ENCODE data around the gene DNAH1. TPM values are rescaled to one million over a fixed set of nuclear protein-coding genes. Genes with fewer than 3 reads are reported as not detected.

Gene DNAH1
- total and polyA plus RNA-seq, 2 donors, result 3.3 to 9.0 TPM

DNA sequence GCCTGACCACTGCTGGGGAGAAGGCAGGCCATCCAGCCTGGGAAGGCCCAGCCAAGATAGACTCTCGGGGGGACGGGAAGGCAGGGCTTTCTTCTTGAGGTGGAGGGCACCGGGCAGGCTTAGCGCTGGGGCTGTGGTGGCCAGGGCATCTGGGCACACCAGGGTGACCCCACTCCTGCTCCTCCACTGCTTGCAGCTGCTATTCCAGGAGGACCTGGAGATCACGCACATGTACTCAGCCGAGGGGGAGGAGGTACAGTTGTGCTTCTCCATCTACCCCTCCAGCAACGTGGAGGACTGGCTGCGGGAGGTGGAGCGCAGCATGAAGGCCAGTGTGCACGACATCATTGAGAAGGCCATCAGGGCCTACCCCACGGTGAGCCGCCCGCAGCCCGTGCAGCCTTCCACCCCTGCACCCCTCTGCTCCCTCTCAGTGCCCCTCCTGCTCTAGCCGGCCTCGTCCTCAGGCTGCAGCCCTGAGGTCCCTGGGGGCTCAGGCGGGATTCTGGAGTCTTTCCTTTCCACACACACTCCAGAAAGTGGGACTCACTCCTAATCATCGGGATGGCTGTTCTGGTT, 42.3 kb downstream of the DNAH1 start:
- no peak overlapping the region for H3K4me3 ChIP-seq (ENCODE audit: low read length in 2 of 2)
- no peaks in the 10 kb centered on the region for H3K9me3 ChIP-seq (ENCODE audit: control insufficient read depth in 2 of 2, insufficient read depth in 1 of 2, low read length in 1 of 2)
- DNase-seq (ENCODE audit: low read depth in 6 of 9, low spot score in 9 of 9), result no peak
- WGBS, result 97% methylated on average over 18 of the region's 18 CpGs
- peak overlapping the region; percentile 62 to 84 for H3K27ac ChIP-seq (ENCODE audit: low read depth in 1 of 2, low read length in 1 of 2)
- H3K36me3 ChIP-seq (ENCODE audit: control insufficient read depth in 2 of 2, insufficient read depth in 2 of 2, low read length in 1 of 2), result peaks cover 15 to 53% of the 10 kb centered on the region in 2 donors
- H3K4me1 ChIP-seq (ENCODE audit: control insufficient read depth in 2 of 2, insufficient read depth in 2 of 2, low read length in 2 of 2), result peaks cover 12 to 31% of the 10 kb centered on the region in 2 donors
- H3K27me3 ChIP-seq (ENCODE audit: control insufficient read depth in 2 of 2, insufficient read depth in 1 of 2, low read length in 1 of 2), result no peaks in the 10 kb centered on the region

DNA sequence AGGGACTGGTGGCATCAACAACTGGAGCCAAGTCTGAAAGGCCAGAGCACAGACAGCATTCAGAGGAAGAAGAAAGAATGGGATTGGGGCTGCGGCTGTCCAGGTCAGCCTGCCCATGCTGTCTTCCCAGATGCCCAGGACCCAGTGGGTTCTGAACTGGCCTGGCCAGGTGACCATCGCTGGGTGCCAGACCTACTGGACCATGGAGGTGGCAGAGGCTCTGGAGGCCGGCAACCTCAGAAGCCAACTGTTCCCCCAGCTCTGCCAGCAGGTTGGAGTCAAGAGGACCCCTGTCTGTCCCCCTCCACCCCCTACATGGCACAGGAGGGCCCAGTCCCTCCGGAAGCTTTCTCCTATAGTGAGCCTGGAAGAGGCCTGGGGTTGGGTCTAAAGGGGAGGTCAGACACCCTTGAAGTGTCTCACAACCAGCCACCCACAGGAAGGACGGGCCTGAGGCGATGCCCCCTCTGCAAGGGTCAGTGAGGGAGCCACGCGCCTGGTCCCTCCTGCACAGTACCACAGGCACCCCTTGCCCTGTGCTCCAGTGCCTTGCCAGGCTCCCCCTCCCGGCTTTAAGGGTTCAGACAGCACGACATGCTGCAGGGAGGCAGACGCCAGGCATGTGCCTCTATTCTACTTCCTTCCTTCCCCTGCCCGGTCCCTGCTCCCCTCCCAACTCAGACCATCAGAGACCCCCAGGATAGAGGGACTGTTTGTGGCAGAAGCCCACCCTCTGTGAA, 43.2 kb downstream of the DNAH1 start:
- Histone ChIP-seq H3K4me1 (ENCODE audit: control insufficient read depth in 2 of 2, insufficient read depth in 2 of 2, low read length in 2 of 2) (peaks cover 12 to 31% of the 10 kb centered on the region in 2 donors), H3K36me3 (ENCODE audit: control insufficient read depth in 2 of 2, insufficient read depth in 2 of 2, low read length in 1 of 2) (peaks cover 15 to 54% of the 10 kb centered on the region in 2 donors)

DNA sequence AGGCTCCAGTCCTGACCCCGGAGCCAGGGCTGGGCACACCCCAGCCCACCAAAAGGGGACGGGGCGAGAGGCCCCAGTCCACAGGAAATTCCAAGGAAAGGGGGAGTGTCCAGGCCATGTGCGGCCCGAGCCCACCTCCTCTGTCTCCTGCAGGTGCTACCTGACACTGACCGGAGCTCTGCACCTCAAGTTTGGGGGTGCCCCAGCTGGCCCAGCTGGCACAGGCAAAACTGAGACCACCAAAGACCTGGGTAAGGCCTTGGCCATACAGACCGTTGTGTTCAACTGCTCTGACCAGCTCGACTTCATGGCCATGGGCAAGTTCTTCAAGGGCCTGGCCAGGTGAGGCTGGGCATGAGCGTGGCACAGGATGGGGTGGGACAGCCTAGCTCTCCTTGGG, 44.9 kb downstream of the DNAH1 start:
- H3K9me3 ChIP-seq (ENCODE audit: control insufficient read depth in 2 of 2, insufficient read depth in 1 of 2, low read length in 1 of 2), result no peaks in the 10 kb centered on the region
- no peaks in the 10 kb centered on the region for H3K27me3 ChIP-seq (ENCODE audit: control insufficient read depth in 2 of 2, insufficient read depth in 1 of 2, low read length in 1 of 2)
- DNase-seq (ENCODE audit: low read depth in 6 of 9, low spot score in 9 of 9), result no peak
- WGBS, result 96% methylated on average over 9 of the region's 9 CpGs
- peaks cover 17 to 57% of the 10 kb centered on the region in 2 donors for H3K36me3 ChIP-seq (ENCODE audit: control insufficient read depth in 2 of 2, insufficient read depth in 2 of 2, low read length in 1 of 2)
- peaks cover 12 to 18% of the 10 kb centered on the region in 2 donors for H3K4me1 ChIP-seq (ENCODE audit: control insufficient read depth in 2 of 2, insufficient read depth in 2 of 2, low read length in 2 of 2)
- no peak overlapping the region for H3K4me3 ChIP-seq (ENCODE audit: low read length in 2 of 2)
- no peak overlapping the region for H3K27ac ChIP-seq (ENCODE audit: low read depth in 1 of 2, low read length in 1 of 2)

More for the DNA sequence above, 43.2 kb downstream of the DNAH1 start:
- 97% methylated on average over 12 of the region's 12 CpGs for WGBS
- no peak for DNase-seq (ENCODE audit: low read depth in 6 of 9, low spot score in 9 of 9)
- Histone ChIP-seq H3K27ac (ENCODE audit: low read depth in 1 of 2, low read length in 1 of 2) (no peak overlapping the region), H3K4me3 (ENCODE audit: low read length in 2 of 2) (no peak overlapping the region), H3K27me3 (ENCODE audit: control insufficient read depth in 2 of 2, insufficient read depth in 1 of 2, low read length in 1 of 2) (no peaks in the 10 kb centered on the region), H3K9me3 (ENCODE audit: control insufficient read depth in 2 of 2, insufficient read depth in 1 of 2, low read length in 1 of 2) (no peaks in the 10 kb centered on the region)

DNA sequence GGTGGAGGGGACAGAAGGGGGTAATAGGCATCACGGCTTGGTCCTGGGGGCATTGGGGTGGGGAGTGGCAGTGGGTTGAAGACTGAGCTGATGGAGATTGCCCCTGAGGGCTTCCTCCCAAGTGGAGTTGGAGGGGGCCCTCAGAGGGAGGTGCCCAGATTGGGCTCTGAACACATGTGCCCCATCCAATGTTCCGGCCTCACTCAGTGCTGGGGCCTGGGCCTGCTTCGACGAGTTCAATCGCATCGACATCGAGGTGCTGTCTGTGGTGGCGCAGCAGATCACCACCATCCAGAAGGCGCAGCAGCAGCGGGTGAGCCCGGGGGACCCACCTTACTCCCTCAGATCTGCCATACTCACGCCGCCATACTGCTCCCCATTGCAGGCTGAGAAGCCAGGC, 45.3 kb downstream of the DNAH1 start:
- H3K4me1 ChIP-seq (ENCODE audit: control insufficient read depth in 2 of 2, insufficient read depth in 2 of 2, low read length in 2 of 2), result peaks cover 12 to 18% of the 10 kb centered on the region in 2 donors
- WGBS, result 98% methylated on average over 13 of the region's 13 CpGs
- H3K36me3 ChIP-seq (ENCODE audit: control insufficient read depth in 2 of 2, insufficient read depth in 2 of 2, low read length in 1 of 2), result peaks cover 19 to 56% of the 10 kb centered on the region in 2 donors
- no peak overlapping the region for H3K4me3 ChIP-seq (ENCODE audit: low read length in 2 of 2)
- no peaks in the 10 kb centered on the region for H3K27me3 ChIP-seq (ENCODE audit: control insufficient read depth in 2 of 2, insufficient read depth in 1 of 2, low read length in 1 of 2)
- H3K27ac ChIP-seq (ENCODE audit: low read depth in 1 of 2, low read length in 1 of 2), result no peak overlapping the region
- no peaks in the 10 kb centered on the region for H3K9me3 ChIP-seq (ENCODE audit: control insufficient read depth in 2 of 2, insufficient read depth in 1 of 2, low read length in 1 of 2)
- no peak for DNase-seq (ENCODE audit: low read depth in 6 of 9, low spot score in 9 of 9)

DNA sequence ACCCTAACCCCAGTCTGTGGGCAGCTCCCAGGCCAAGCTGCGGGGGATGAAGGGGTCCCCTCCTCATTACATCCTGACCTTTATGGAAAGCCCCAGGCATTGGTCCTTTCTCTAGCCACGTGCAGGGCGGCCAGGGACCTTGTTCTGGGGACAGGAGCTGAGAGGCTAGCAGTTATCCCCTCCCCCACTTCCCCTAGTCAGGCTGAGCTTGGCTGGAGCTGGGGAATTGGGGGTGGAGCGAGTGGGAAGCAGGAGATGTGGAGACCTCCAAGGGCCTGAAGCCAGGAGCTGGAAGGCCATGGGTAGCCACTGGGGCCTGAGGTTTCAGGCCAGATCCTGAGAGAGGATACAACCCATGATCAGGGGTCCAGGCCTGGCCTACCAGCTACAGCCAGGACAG, 45.8 kb downstream of the DNAH1 start:
- WGBS, result 93% methylated on average over 4 of the region's 4 CpGs

DNA sequence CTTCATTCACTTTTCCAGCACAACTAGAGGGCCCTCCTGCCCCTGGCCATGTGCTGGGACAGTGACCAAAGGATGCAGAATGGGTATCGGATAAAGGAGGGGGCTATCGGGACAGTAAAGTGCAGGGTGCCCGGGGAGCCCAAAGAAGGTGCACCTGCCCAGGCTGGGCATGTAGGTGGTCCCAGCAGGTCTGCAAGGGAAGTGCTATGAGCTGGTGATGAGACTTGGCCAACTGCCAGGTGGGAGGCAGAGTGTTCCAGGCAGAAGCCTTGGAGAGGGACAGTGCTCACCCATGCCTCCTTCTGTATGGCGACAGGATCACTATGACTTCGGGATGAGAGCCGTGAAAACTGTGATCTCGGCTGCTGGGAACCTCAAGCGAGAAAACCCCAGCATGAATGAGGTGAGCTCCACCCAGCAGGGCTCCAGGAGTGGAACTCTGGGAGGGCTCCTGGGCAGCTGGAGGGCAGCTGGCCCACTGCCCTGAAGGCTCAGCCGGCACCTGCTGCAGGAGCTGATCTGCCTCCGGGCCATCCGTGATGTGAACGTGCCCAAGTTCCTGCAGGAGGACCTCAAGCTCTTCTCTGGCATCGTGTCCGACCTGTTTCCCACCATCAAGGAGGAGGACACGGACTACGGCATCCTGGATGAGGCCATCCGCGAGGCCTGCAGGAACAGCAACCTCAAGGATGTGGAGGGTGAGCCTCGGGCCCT, 48.4 kb downstream of the DNAH1 start:
- Histone ChIP-seq H3K4me3 (ENCODE audit: low read length in 2 of 2) (no peak overlapping the region), H3K36me3 (ENCODE audit: control insufficient read depth in 2 of 2, insufficient read depth in 2 of 2, low read length in 1 of 2) (peaks cover 17 to 50% of the 10 kb centered on the region in 2 donors), H3K27ac (ENCODE audit: low read depth in 1 of 2, low read length in 1 of 2) (no peak overlapping the region), H3K4me1 (ENCODE audit: control insufficient read depth in 2 of 2, insufficient read depth in 2 of 2, low read length in 2 of 2) (no peaks in the 10 kb centered on the region), H3K9me3 (ENCODE audit: control insufficient read depth in 2 of 2, insufficient read depth in 1 of 2, low read length in 1 of 2) (no peaks in the 10 kb centered on the region), H3K27me3 (ENCODE audit: control insufficient read depth in 2 of 2, insufficient read depth in 1 of 2, low read length in 1 of 2) (no peaks in the 10 kb centered on the region)
- DNase-seq (ENCODE audit: low read depth in 6 of 9, low spot score in 9 of 9), result no peak
- WGBS, result 98% methylated on average over 19 of the region's 19 CpGs

More for the DNA sequence above, 45.8 kb downstream of the DNAH1 start:
- Histone ChIP-seq H3K9me3 (ENCODE audit: control insufficient read depth in 2 of 2, insufficient read depth in 1 of 2, low read length in 1 of 2) (no peaks in the 10 kb centered on the region), H3K36me3 (ENCODE audit: control insufficient read depth in 2 of 2, insufficient read depth in 2 of 2, low read length in 1 of 2) (peaks cover 22 to 58% of the 10 kb centered on the region in 2 donors), H3K4me1 (ENCODE audit: control insufficient read depth in 2 of 2, insufficient read depth in 2 of 2, low read length in 2 of 2) (peaks cover 12 to 18% of the 10 kb centered on the region in 2 donors), H3K4me3 (ENCODE audit: low read length in 2 of 2) (no peak overlapping the region), H3K27me3 (ENCODE audit: control insufficient read depth in 2 of 2, insufficient read depth in 1 of 2, low read length in 1 of 2) (no peaks in the 10 kb centered on the region), H3K27ac (ENCODE audit: low read depth in 1 of 2, low read length in 1 of 2) (no peak overlapping the region)
- DNase-seq (ENCODE audit: low read depth in 6 of 9, low spot score in 9 of 9), result no peak

DNA sequence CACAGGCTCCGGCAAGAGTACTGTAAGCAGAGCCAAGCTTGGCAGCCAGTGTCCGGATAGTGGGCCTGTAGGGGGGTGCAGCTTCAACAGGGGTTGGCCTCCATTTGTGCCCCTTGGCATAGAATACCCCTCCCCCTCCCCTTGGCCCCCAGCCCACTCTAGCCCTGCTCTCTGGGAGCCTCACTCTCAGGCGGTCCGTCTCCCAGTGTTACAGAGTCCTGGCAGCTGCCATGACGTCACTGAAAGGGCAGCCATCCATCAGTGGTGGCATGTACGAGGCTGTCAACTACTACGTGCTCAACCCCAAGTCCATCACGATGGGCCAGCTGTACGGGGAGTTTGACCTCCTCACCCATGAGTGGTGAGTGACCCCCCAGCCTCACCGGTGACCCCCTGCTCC, 50.4 kb downstream of the DNAH1 start:
- H3K4me1 ChIP-seq (ENCODE audit: control insufficient read depth in 2 of 2, insufficient read depth in 2 of 2, low read length in 2 of 2), result no peaks in the 10 kb centered on the region
- whole genome bisulfite sequencing, result 94% methylated on average over 10 of the region's 10 CpGs
- H3K27me3 ChIP-seq (ENCODE audit: control insufficient read depth in 2 of 2, insufficient read depth in 1 of 2, low read length in 1 of 2), result no peaks in the 10 kb centered on the region
- peaks cover 0 to 3% of the 10 kb centered on the region in 2 donors for H3K9me3 ChIP-seq (ENCODE audit: control insufficient read depth in 2 of 2, insufficient read depth in 1 of 2, low read length in 1 of 2)
- DNase-seq (ENCODE audit: low read depth in 6 of 9, low spot score in 9 of 9), result no peak
- no peak overlapping the region for H3K27ac ChIP-seq (ENCODE audit: low read depth in 1 of 2, low read length in 1 of 2)
- peaks cover 18 to 45% of the 10 kb centered on the region in 2 donors for H3K36me3 ChIP-seq (ENCODE audit: control insufficient read depth in 2 of 2, insufficient read depth in 2 of 2, low read length in 1 of 2)
- no peak overlapping the region for H3K4me3 ChIP-seq (ENCODE audit: low read length in 2 of 2)

DNA sequence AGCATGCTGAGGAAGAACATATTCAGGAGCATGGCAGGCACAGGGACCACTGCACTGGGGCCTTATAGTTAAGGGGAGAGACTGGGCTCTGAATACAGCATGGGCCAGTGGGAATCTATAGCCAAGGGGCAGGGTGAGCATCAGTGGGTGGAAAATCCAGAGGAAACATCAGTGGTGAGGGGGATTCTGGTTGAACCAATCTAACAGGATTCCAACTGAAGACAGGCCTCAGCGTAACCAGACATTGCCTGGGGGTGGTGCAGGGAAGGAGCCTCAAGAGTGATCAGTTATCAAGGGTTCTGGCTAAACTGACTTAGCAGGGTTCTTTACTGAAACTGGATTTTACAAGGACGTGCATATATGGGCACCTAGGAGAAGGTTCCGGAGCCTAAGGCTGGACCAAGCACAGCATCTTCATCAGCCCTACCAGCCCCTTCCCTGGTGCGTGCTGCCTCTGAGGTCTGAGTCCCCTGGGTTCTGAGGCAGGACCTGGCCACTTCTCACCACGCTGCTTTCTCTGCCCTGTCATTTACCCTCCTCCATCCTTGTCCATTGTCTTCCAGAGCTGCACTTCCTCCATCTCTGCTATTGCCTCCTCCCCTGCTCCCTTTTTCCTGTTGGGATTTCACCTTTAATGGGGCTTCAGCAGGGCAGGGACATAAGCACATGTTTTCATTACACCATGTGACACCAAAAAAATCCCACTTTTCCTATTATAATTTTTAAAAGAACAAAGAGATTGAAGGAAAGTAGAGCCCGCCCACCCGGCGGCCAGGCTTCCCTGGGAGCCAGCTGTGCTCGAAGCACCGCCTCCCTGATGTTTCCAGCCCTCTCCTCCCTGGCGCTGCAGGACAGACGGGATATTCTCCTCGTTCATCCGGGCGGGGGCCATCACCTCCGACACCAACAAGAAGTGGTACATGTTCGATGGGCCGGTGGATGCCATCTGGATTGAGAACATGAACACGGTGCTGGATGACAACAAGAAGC, 52.1 kb downstream of the DNAH1 start:
- Histone ChIP-seq H3K4me1 (ENCODE audit: control insufficient read depth in 2 of 2, insufficient read depth in 2 of 2, low read length in 2 of 2) (peaks cover 4 to 8% of the 10 kb centered on the region in 2 donors), H3K27me3 (ENCODE audit: control insufficient read depth in 2 of 2, insufficient read depth in 1 of 2, low read length in 1 of 2) (peaks cover 0 to 3% of the 10 kb centered on the region in 2 donors), H3K4me3 (ENCODE audit: low read length in 2 of 2) (no peak overlapping the region), H3K27ac (ENCODE audit: low read depth in 1 of 2, low read length in 1 of 2) (no peak overlapping the region), H3K36me3 (ENCODE audit: control insufficient read depth in 2 of 2, insufficient read depth in 2 of 2, low read length in 1 of 2) (peaks cover 14 to 36% of the 10 kb centered on the region in 2 donors), H3K9me3 (ENCODE audit: control insufficient read depth in 2 of 2, insufficient read depth in 1 of 2, low read length in 1 of 2) (peaks cover 0 to 3% of the 10 kb centered on the region in 2 donors)
- no peak for DNase-seq (ENCODE audit: low read depth in 6 of 9, low spot score in 9 of 9)
- WGBS, result 96% methylated on average over 19 of the region's 19 CpGs

All from thymus (tissue), 11 donors.